Hematopoietic multipotent progenitor cell treated with erythropoietin and hydrocortisone succinate and interleukin-3 and kit ligand, for 4 days (in vitro differentiated cells): Measurements from ENCODE around the gene ZNF716.
"Not testable (repeated sequence)": the region's sequence is repeated elsewhere in the genome, so short reads cannot be mapped to it uniquely, and the experiment has no call there.

Experiments used
- DNase-seq: peaks from one replicate; pipeline ENCODE4 v3.0.0-alpha.2; 2015

ZNF716 gene

GRCh38 chr7:57426629-57427003 lies 23.4 kb upstream of the ZNF716 start:
- DNase-seq, result no peak

GRCh38 chr7:57427146-57427545 lies 22.8 kb upstream of the ZNF716 start:
- DNase-seq, result no peak

- no peak for DNase-seq
Measured at GRCh38 chr7:57427594-57427993, 22.4 kb upstream of the ZNF716 start.

GRCh38 chr7:57432583-57432982 lies 17.4 kb upstream of the ZNF716 start:
- no peak for DNase-seq

GRCh38 chr7:57437581-57437980 lies 12.4 kb upstream of the ZNF716 start:
- DNase-seq, result no peak

- no peak for DNase-seq
Measured at GRCh38 chr7:57438244-57438643, 11.7 kb upstream of the ZNF716 start.

GRCh38 chr7:57443567-57443966 lies 6.4 kb upstream of the ZNF716 start:
- no peak for DNase-seq

- peak; percentile 0 for DNase-seq
Measured at GRCh38 chr7:57469186-57469828, 19.3 kb downstream of the ZNF716 start.

- not testable (repeated sequence) for DNase-seq
Measured at GRCh38 chr7:57480304-57480703, 30.3 kb downstream of the ZNF716 start.

- DNase-seq, result not testable (repeated sequence)
Measured at GRCh38 chr7:57485022-57485421, 35.0 kb downstream of the ZNF716 start.

- DNase-seq, result no peak
Measured at GRCh38 chr7:57487957-57488356, 38.0 kb downstream of the ZNF716 start.

- not testable (repeated sequence) for DNase-seq
Measured at GRCh38 chr7:57495111-57495510, 45.1 kb downstream of the ZNF716 start.

- DNase-seq, result no peak
Measured at GRCh38 chr7:57496395-57496794, 46.4 kb downstream of the ZNF716 start.

GRCh38 chr7:57505176-57505575 lies 55.2 kb downstream of the ZNF716 start:
- DNase-seq, result no peak
